ENCODE data around the gene P3H2. TPM values are rescaled to one million over a fixed set of nuclear protein-coding genes. Genes with fewer than 3 reads are reported as not detected.

P3H2 gene
- total RNA-seq, 4 donors from 2014 or later, result 0.85 to 6.8 (median 4.8) TPM

GRCh38 chr3:190084983-190085382, 35.7 kb downstream of the P3H2 start:
- TF ChIP-seq CTCF (IDR thresholded peaks at IDR 0.05; ENCODE audit: low read depth), result no peak

- TF ChIP-seq CTCF (IDR thresholded peaks at IDR 0.05; ENCODE audit: low read depth), result no peak
These were observed 37.1 kb downstream of the P3H2 start for GRCh38 chr3:190083635-190084034.

GRCh38 chr3:190081389-190081788, 39.3 kb downstream of the P3H2 start:
- TF ChIP-seq CTCF (IDR thresholded peaks at IDR 0.05; ENCODE audit: low read depth), result no peak

GRCh38 chr3:190077395-190078045, 43.2 kb downstream of the P3H2 start:
- TF ChIP-seq CTCF (IDR thresholded peaks at IDR 0.05; ENCODE audit: low read depth), result no peak

- no peak for TF ChIP-seq CTCF (IDR thresholded peaks at IDR 0.05; ENCODE audit: low read depth)
These were observed 43.9 kb downstream of the P3H2 start for GRCh38 chr3:190076601-190077394.

GRCh38 chr3:190076136-190076535, 44.6 kb downstream of the P3H2 start:
- no peak for TF ChIP-seq CTCF (IDR thresholded peaks at IDR 0.05; ENCODE audit: low read depth)

GRCh38 chr3:190074817-190075216, 45.9 kb downstream of the P3H2 start:
- no peak for TF ChIP-seq CTCF (IDR thresholded peaks at IDR 0.05; ENCODE audit: low read depth)

Measured in subcutaneous adipose tissue (tissue), 4 donors.